ENCODE data around the gene THRAP3.
"Not testable (repeated sequence)": the region's sequence is repeated elsewhere in the genome, so short reads cannot be mapped to it uniquely, and the experiment has no call there.

THRAP3 gene

DNA sequence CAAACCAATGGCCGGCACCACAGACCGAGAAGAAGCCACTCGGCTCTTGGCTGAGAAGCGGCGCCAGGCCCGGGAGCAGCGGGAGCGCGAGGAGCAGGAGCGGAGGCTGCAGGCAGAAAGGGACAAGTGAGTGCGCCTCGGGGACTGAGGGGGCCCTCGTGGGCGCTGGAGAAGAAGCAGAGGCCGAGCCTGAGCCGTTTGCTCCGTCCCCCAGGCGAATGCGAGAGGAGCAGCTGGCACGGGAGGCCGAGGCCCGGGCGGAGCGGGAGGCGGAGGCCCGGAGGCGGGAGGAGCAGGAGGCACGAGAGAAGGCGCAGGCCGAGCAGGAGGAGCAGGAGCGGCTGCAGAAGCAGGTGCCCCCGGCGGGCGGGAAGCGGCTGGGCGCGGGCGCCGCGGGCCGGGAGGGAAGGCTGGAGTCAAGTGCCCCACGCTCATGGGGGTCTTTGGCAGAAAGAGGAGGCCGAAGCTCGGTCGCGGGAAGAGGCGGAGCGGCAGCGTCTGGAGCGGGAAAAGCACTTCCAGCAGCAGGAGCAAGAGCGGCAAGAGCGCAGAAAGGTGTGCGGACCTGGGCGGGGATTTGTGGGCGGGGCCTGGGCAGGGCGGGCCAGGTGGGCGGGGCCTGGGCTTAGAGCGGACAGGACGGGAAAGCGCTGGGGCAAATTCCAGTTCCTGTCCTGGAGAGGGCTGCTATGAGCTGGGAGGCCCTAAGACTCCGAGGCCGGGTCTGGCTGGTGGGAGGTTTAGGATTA, 45.6 kb upstream of the THRAP3 start:
- no peak for DNase-seq (ENCODE audit: extremely low read depth, low read depth)
- TF ChIP-seq, protein P1, sequence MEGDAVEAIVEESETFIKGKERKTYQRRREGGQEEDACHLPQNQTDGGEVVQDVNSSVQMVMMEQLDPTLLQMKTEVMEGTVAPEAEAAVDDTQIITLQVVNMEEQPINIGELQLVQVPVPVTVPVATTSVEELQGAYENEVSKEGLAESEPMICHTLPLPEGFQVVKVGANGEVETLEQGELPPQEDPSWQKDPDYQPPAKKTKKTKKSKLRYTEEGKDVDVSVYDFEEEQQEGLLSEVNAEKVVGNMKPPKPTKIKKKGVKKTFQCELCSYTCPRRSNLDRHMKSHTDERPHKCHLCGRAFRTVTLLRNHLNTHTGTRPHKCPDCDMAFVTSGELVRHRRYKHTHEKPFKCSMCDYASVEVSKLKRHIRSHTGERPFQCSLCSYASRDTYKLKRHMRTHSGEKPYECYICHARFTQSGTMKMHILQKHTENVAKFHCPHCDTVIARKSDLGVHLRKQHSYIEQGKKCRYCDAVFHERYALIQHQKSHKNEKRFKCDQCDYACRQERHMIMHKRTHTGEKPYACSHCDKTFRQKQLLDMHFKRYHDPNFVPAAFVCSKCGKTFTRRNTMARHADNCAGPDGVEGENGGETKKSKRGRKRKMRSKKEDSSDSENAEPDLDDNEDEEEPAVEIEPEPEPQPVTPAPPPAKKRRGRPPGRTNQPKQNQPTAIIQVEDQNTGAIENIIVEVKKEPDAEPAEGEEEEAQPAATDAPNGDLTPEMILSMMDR (IDR thresholded peaks at IDR 0.05; ENCODE audit: low read depth, low read length), result no peak

- TF ChIP-seq, protein P1 (IDR thresholded peaks at IDR 0.05; ENCODE audit: low read depth, low read length), result no peak
- DNase-seq (ENCODE audit: extremely low read depth, low read depth), result no peak
Measured at GRCh38 chr1:36179220-36179600, 45.0 kb upstream of the THRAP3 start.

DNA sequence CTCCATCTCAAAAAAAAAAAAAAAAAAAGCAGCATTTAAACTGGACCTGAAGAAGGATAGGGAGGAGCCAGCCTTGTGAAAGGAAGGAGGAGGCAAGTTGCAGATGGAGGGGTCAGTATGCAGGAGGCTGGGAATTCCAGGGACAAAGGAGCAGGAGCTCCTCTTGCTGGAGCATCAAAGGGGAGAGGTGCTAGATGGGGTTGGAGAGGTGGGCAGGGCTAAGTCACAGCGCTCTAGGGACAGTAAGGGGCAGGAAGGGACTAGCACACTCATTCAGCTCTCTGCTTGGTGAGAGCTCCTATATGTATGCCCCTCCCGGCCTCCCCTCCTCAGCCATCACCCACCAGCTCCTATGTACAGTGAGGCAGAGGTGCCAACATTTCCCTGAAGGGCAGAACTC, 41.5 kb upstream of the THRAP3 start:
- TF ChIP-seq, protein P1 (IDR thresholded peaks at IDR 0.05; ENCODE audit: low read depth, low read length), result no peak
- no peak for DNase-seq (ENCODE audit: extremely low read depth, low read depth)

DNA sequence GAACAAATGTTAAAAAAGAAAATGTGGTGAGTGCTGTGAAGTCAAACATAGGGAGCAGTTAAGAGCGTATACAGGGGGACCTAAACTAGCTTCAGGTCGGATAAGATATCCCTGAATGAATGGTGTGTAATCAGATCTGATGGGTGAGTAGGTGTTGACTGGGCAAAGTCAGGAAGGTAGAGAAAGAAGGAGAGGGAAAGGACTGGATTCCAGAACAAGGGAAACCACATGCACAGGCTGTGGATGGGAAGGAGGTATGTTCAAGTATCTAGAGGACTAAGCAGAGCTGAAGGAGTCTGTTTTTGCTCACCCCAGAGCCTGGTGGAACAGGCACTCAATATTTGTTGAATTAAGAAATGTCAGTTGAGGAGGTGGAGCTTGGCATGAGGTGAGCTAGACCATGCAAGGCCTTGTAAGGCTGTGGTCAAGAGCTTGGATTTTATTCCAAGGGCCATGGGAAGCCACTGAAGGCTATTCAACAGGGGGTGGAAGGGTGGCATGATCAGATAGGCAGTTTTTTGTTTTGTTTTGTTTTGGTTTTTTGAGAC, 40.9 kb upstream of the THRAP3 start:
- TF ChIP-seq, protein P1 (IDR thresholded peaks at IDR 0.05; ENCODE audit: low read depth, low read length), result no peak
- DNase-seq (ENCODE audit: extremely low read depth, low read depth), result peak; percentile 47

GRCh38 chr1:36187800-36188593, 36.2 kb upstream of the THRAP3 start:
- peak; percentile 77 for DNase-seq (ENCODE audit: extremely low read depth, low read depth)
- TF ChIP-seq, protein P1 (IDR thresholded peaks at IDR 0.05; ENCODE audit: low read depth, low read length), result peak; percentile 88

- not testable (repeated sequence) for DNase-seq (ENCODE audit: extremely low read depth, low read depth)
Measured at GRCh38 chr1:36196805-36197204, 27.4 kb upstream of the THRAP3 start.

DNA sequence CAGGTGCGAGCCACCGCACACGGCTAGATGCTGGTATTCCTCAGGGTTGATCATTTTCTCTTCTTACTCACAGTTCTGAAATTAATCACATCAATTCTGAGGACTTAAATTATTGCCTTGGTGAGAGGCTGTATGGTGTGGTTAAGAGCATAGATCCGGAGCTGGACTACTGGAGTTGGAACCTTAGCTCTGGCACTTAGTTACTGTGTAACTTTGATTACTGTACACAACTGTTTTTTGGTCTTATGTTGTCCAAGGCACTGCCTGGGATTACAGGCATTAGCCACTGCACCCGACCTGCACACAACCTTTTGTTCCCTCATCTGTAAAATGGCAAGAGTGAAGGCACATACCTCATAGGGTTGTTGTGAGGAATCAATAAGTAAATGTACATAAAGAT, 25.6 kb upstream of the THRAP3 start:
- DNase-seq (ENCODE audit: extremely low read depth, low read depth), result no peak

More for the DNA sequence above, 25.6 kb upstream of the THRAP3 start:
- TF ChIP-seq, protein P1 (IDR thresholded peaks at IDR 0.05; ENCODE audit: low read depth, low read length), result no peak
